HepG2 (cell line): ENCODE results near the gene CXCL17. TPM values are rescaled to one million over a fixed set of nuclear protein-coding genes. Genes with fewer than 3 reads are reported as not detected.

Experiments used
- HNF4G ChIP-seq, 2 experiments: sonication (generic) in 1 of 2; formaldehyde crosslinking in 1 of 2; IDR thresholded peaks; 2 replicates each; pipeline versions ENCODE4 v1.4.0 to v1.6.1; 2011 to 2020; ENCODE audit warnings: borderline replicate concordance in 2 of 2, low read depth in 2 of 2, mild to moderate bottlenecking in 2 of 2, low read length in 1 of 2, missing genetic modification reagents in 1 of 2, moderate library complexity in 1 of 2
- ZBTB40 ChIP-seq, 2 experiments: fragments of 450-650 bp in 1 of 2; sonication (generic) in 1 of 2; formaldehyde crosslinking in 1 of 2; IDR thresholded peaks; 2 replicates each; pipeline versions ENCODE4 v1.6.1 to v1.8.0; 2016 to 2022; ENCODE audit warnings: antibody characterized with exemption in 1 of 2, mild to moderate bottlenecking in 1 of 2, missing genetic modification reagents in 1 of 2
- ZNF639 ChIP-seq: conservative IDR thresholded peaks from 2 replicates; pipeline ENCODE4 v1.6.1; 2018; ENCODE audit warnings: missing genetic modification reagents
- polyA plus RNA-seq, 8 experiments: library from polyadenylated mRNA; depleted of rRNA in 3 of 8; stranded (reverse) in 7 of 8; unstranded in 1 of 8; fragments of >200 nt; fragmentation: Illumina TruSeq in 4 of 8; extraction: Trizol in 4 of 8; gene quantifications; 2 replicates each; pipeline versions ENCODE4 v1.2.1 to v1.2.3, GENCODE V29; 2011 to 2016; ENCODE audit warnings: low read depth in 4 of 8, missing spikeins in 1 of 8, mixed read lengths in 1 of 8; ENCODE audit not compliant: insufficient read depth in 1 of 8
- total RNA-seq, 5 experiments: library from RNA; depleted of rRNA; stranded (reverse); fragments of >200 nt; fragmentation: Illumina TruSeq; extraction: Trizol; gene quantifications; 2 replicates each; pipeline ENCODE4 v1.2.3, GENCODE V29; 2016; ENCODE audit warnings: low read depth in 1 of 5

Gene CXCL17
- total and polyA plus RNA-seq, 2 of the 13 experiments (the other 11 are each of a cell fraction or from before 2014, with no cell fraction given) = 0.12 TPM; not detected in 1

DNA sequence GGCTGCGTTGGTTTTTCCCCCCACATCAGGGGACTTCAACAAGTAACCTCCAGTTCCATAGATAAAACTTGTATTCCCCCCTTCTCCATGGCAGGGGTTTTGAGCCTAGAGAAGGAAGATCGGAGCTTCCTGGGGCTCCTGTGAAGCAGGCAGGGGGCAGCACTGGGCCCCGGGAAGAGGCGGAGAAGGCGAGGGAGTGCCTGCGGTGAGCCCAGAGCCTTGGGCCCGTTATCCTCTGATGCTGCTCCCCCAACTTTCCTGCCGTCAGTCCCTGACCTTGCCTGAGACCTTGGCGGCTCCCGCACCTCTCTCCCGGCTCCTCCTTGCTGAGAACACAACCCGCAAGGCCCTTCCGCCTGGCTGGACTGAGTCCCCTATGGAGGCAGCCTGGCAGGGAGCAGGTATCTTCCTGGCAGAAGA lies 18.0 kb downstream of the CXCL17 start (continued):
- no peak for TF ChIP-seq ZBTB40 (IDR thresholded peaks at IDR 0.05)
- TF ChIP-seq ZBTB40 (CRISPR knock-in tag; IDR thresholded peaks at IDR 0.05) = no peak
- TF ChIP-seq HNF4G (IDR thresholded peaks at IDR 0.05; ENCODE audit: borderline replicate concordance, low read depth, low read length) = no peak
- TF ChIP-seq HNF4G (CRISPR knock-in tag; IDR thresholded peaks at IDR 0.05; ENCODE audit: borderline replicate concordance, low read depth) = no peak
- TF ChIP-seq ZNF639 (CRISPR knock-in tag) = no peak
